Islet precursor cell (in vitro differentiated cells): ENCODE measurements around the gene SLC25A44.

ENCODE experiments used
- DNase-seq: peaks from one replicate; pipeline ENCODE4 v3.0.0-alpha.2; 2018

Gene SLC25A44, protein sequence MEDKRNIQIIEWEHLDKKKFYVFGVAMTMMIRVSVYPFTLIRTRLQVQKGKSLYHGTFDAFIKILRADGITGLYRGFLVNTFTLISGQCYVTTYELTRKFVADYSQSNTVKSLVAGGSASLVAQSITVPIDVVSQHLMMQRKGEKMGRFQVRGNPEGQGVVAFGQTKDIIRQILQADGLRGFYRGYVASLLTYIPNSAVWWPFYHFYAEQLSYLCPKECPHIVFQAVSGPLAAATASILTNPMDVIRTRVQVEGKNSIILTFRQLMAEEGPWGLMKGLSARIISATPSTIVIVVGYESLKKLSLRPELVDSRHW

DNA sequence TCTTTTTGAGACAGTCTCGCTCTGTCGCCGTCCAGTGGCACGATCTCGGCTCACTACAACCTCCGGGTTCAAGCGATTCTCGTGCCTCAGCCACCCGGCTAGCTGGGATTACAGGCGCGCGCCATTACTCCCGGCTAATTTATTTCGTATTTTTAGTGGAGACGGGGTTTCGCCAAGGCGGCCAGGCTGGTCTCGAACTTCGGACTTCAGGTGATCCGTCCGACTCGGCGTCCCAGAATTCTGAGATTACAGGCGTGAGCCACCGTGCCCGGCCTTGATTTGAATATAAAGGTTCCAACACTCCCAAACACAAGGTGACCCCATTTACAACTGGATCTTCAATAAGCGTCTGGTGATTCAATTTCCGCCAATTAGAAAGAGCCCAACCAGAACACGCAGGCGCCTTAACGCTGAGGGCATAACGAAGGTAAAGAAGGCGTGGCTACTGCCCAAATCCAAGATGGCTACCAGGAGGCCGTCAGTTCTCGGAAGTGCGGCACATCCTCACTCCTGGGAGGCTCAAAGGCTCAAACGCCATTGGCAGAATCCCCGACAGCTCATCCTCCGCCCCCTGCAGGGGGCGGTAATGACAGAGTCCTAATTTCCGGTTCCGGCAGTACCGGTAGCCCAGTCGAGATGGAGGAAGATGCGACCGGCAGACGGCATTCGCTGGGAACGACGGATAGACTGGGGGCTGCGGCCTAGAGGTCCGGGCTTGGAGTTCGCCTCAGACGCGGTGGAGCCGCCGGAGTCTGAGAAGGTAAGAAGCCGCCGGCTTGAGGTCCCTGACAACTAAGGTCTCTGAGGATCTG is at the start of gene SLC25A44:
Gene SLC25A44 (plus strand): TSS at position 617 of the 812 bp plus-strand sequence. CDS start 5,744 bp downstream, outside the sequence.
- peak; percentile 99 for DNase-seq

DNA sequence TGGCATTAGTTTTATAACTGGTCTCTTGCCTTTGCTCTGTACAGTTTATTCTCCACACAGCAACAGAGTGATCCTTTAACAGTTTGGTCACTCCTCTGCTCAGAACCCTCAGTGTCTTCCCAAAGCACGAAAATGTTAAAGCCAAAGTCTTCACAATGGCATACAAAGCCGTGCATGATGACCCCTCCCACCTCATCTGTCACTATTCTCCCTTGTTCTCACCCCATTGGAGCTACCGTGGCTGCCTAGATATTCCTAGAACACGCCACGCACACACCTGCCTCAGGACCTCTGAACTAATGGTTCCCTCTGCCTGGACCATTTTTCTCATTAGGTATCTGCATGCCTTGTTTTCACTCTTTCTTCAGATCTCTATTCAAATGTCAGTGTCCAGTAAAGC is 49.2 kb upstream of the SLC25A44 start:
- DNase-seq: no peak

DNA sequence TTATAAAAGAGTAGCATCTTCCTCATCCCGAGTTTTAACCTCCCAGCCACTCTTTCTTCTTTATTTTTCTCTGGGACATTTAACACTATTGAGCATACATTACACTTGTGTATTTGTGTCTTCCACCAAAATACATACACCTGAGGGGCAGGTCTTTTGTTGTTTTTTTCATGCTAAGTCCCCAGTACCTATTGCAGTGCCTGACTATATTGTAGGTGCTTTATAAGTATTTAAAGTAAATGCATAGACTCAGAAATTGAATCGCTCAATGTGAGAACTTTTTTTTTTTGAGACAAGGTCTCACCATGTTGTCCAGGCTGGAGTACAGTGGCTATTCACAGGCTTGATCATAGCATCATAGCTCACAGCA is 48.3 kb upstream of the SLC25A44 start:
- DNase-seq: no peak

DNA sequence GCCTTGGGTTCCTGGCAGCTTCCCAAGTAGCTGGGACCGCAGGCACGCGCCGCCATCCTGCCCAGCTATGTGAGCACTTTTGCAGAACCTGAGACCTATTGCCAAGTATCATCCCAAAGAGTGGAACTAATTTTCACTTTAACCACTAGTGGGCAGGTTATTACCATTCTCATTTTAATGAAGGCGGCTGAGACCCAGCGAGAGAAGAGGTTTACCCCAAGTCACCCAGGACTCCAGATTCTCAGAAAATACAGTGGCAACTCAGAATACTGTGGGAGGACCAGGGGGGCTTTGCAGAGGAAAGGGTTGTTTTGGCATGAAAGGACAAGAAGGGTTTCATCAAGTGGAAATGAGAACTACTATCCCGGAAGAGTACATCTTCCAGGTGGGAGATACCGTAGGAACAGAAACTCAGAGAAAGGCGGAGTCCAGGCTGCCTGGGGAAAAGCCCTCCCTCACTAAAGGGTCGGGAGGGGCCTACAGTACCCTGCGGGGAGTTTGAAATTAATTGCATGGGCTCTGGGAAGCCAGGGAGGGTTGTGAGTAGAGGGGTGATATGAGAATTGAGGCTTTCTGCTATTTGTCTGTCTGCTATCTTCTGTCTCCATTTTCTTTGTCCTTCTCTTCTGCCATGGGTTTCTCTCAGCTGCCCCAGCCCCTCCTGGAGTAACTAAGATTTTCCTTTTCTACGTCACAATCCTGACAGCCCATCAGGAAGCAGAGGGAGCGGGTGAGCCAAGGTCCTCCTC is 47.7 kb upstream of the SLC25A44 start:
- peak; percentile 74 for DNase-seq

DNA sequence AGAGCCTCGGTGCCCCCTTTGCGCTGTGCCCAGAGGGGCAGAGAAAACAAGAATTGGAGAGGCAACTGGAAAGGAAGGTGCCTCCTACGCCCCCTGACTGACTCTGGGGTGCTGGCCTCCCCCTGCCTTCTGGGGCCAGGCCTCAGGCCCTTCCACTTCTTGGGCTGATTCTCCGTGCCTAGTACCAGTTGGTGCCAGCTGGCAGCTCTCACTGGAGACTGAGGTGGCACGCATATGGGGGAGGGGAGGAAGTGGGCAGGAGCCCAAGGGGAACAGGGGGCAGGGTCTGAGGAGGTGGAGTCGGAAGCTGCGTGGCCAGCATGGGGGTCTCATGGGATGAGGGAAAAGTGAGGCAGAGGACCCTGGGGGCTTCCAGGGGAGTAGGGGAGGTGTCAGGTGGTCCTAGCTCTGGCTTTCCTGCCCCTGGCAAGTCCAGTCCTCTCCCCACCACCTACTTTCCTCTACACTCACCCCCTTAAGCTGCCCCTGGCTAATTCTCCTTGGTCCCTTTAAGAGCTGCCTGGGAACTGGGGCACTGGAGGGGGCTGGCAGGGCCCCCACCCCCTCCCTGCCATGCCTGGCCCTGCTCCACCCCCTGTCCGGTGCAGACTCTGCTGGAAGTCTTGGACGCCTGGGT is 47.0 kb upstream of the SLC25A44 start:
- DNase-seq: peak; percentile 35

DNA sequence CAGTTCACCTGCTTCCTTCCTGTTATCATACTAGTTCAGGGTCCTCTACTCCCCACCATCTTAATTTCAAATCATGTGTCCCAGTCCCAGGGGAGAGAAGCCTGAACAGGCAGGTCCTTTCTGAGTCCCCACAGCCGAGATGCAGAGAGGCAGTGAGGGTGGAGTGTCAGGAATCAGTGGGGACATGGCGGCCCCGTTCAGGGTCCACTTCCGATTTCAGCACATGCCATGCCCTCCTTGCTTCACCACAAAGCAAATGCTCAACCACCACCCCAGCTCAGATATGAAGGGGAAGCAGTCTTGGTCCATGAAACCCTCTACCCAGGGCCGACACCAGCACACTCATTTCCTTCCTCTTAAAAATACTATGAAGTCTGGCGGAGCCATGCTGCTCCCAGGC is 45.7 kb upstream of the SLC25A44 start:
- DNase-seq: peak; percentile 32

DNA sequence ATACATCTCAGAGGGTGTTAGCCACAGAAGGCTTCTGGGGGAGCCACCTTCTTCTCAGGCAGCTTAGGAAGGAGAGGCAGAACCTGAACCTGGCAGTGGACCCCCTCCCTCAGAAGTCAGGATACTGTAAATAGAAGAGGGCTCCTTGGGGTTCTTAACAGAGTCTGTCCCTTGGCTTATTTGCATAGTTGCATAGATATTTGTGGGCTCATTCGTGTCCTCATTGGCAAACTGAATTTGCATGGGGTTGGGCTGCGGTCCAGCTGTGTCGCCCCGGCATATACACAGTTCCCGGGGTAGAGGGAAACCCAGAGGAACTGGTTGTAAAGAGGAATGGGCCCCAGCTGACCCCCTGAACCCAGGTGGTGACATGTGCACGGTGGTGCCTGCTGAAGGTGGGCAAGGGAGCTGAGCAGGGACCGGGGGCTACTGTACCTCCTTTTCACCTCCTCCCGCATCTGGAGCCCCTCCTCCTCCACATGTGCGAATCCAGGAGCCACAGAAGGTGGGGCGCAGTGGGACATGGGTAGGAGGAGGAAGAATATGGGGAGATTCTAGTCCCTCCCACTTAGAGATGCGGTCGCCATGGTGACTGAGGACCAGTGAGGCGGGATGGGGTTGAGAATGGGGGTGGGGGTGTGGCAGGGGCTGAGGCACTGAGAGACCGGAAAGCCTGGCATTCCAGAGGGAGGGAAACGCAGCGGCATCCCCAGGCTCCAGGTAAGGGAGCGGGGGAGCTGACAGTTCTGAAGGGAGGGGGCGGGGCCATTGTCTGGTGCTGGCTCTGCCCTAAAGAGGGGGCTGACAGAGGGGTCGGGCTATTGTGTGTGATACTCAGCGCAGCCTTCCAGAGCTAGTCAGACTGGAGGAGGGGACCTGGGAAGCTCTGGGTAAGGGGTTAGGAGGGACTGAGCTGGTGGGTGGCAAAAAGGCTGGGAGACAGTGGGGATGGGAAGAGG is 44.3 kb upstream of the SLC25A44 start:
- DNase-seq: peak; percentile 73

DNA sequence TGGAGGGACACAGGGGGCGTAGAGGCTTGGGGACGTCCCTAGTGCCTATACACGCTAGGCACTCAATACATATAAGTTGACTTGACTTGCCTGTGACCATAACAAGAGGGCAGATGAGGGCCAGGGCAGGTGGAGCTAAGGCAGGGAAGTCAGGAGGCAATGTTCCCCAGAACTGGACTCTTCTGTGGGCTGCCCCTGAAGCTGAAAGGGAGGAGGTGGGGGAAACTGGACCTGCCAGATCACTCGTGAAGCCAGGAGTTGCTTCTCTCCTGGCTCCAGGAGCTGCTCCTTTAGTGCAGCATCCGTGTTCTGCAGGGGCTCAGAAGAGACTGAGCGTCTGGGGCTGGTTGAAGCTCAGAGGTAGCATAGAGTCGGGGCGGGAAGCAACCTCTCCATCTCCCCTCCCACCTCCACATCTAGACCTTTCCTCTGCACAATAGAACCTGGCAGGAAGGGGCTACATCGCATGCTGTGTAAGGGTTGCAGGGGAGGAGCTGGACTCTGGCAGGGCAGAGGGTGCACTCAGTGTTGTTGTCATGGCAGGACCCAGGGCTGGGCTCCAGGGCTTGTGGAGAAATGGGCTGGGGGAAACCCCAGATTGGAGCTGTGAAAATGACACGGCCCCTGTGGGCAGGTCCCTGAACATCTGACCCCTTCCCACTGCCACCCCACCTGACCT is 43.4 kb upstream of the SLC25A44 start:
- peak; percentile 55 for DNase-seq

DNA sequence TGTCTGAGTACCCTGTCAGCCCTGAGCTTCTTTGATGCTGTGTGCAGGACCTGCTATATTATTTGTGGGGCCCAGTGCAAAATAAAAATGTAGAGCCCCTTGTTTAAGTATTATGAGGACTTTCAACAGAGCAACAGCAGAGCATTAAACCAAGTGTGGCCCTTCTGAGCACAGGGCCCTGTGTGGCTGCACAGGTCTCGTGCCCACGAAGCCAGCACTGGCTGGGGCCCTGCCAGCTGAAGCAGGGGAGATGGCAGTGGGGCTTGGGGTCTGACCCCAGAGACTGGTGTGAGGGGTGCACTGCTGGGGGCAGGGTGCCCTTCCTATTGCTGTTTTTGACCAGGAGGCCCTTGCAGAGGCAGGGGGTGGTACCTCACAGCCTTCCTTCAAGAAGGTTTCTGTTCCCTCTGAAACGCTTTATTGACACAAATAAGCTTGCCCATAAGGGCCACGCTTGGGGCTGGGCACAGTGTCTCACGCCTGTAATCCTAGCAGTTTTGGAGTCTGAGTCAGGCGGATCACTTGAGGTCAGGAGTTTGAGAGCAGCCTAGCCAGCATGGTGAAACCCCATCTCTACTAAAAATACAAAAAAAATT is 42.7 kb upstream of the SLC25A44 start:
- peak; percentile 40 for DNase-seq

DNA sequence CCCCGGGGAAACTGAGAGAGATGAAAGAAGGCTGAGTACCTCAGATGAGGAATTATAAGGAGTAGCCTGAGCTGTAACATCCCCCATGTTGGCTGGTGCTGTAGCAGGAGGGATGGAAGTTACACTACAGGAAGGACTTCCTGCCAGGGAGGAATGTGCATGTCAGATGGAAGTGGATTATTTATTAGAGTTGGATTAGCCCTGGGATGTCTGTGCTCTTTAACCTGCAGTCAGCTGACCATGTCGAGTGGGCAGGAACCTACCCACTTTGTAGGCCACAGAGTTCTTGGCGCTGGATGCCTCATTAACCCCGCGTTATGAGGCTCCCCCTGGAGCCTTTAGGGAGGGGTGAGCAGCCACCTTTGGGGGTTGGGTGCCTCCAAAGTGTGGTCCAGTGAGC is 41.3 kb upstream of the SLC25A44 start:
- DNase-seq: no peak

DNA sequence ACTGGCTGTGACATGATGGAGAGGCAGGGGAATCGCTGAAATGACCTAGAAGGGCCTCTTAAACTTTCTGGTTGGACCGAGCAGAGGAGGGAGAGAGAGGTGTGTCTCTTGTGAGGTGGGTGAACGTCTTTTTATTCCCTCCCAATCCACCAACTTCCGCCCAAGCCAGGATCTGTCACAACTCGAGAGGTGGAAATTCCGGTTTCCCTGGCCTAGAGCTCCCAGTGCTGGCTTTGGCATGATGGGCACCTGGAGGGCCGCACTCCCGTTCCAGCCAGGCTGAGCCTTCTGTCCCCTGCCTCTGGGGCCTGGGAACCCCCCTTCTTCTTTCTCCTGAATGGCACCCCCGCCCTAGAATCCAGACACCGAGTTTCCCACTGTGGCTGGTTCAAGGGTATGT is 40.5 kb upstream of the SLC25A44 start, which contains the start of gene SEMA4A:
Gene SEMA4A (plus strand): TSS at position 224 of the 400 bp plus-strand sequence. CDS start 994 bp downstream, outside the sequence.
- DNase-seq: peak; percentile 58

DNA sequence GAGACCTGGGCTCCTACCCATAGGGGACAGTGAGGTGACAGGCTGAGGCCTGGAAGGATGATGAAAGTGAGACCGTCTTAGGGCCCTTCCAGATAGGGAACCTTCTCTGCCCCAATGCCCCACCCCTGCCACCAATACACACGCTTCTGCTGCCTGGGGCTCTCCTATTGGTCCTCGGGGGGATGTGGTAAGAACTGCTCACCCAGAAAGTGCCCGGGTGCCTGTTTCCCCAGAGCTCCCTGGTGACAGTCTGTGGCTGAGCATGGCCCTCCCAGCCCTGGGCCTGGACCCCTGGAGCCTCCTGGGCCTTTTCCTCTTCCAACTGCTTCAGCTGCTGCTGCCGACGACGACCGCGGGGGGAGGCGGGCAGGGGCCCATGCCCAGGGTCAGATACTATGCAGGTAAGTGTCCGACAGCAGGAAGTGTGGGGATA is 39.6 kb upstream of the SLC25A44 start:
- DNase-seq: peak; percentile 52

DNA sequence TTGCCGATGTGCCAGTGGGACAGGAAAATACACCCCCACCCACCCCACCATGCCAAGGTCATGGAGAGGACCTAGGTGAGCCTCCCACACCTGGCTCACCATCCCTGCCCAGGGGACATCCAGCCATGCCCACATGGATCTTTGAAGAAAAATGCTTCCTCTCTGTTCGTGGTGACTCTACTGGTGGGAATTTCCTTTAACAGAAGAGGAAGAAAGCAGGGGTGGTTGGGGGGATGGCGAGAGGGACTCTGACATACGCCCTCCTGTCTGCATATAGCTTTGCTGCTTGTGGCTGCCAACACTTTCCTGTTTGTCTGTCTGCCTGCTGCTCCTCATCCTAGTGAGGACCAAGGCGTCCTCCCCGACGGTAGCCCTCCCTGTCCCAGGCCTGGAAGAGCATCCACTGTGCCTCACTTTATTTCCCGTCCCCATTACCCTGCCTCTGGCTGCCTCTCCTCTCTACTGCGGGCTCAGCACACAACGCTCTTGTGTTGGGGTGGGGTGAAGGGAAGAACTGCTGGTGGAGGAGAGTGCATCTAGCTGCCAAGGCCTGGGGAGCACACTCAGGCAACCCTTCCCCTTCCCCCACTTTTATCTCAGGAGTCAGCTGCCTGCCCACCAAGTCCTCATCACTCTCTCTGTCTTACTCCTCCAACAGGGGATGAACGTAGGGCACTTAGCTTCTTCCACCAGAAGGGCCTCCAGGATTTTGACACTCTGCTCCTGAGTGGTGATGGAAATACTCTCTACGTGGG is 38.0 kb upstream of the SLC25A44 start:
- peak; percentile 43 for DNase-seq

DNA sequence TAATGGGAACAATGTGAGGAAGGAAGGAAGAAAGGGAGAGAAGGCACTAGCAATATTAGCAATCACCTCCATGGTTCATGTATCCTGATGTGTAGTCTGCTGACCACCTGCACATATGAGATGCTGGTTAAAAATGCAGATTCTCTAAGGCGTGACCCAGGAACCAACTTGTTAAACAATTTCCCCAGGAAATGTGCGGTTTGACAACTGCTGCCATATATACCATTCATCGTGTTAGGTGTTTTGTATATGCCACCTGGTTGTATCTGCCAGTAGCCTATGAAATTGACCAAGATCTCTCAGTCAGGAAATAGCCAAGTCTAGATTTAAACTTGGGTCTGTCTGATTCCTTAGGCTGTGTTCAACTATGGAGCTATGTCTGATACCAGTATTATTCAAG is 36.4 kb upstream of the SLC25A44 start:
- DNase-seq: no peak

DNA sequence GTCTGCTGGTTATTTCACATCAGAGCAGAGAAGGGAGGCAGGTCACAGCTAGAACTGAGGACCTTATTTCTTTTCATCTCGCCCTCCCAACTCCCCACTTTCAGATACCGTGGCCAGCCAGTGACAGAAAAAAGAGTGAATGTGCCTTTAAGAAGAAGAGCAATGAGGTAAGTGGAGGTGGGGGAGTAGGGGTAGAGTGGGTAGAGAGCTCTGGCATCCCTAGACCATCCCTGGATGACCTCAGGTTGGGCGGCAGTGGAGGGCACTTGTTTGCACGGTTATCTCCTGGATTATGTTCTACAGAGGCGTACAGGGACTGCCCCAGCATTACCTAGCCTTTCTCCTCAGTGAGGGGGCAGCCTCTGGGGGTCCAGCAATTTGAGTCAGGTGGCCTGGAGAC is 35.9 kb upstream of the SLC25A44 start:
- DNase-seq: no peak

DNA sequence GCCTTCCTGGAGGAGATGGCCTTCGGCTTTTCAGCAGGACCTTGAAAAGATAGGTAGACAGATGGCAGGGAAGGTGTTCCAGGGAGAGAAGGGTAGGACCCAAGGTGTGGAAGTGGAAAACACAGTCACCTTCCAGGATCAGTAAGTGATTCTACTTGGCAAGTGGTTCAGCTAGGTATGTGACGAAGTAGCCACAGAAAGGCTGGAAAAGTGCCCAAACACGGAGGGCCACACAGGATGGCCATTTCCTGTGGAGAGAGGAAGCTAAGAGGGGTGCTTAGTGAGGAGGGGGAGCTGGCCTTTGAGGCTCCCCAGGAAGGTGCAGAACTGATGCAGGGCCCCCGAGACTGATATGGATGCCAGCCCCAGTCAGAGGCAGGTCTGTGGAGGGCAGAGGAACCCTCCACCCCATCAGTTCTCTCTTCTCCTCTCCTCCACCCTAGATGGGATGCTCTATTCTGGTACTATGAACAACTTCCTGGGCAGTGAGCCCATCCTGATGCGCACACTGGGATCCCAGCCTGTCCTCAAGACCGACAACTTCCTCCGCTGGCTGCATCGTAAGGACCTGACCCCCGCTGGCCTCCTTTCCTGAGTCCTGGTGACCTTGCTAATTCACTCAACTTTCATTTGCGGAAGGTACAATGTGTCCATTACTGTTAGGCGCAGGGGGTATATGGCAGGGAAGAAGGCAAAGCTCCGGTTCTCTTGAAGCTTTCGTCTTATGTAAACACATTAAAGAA is 33.7 kb upstream of the SLC25A44 start:
- DNase-seq: peak; percentile 37

DNA sequence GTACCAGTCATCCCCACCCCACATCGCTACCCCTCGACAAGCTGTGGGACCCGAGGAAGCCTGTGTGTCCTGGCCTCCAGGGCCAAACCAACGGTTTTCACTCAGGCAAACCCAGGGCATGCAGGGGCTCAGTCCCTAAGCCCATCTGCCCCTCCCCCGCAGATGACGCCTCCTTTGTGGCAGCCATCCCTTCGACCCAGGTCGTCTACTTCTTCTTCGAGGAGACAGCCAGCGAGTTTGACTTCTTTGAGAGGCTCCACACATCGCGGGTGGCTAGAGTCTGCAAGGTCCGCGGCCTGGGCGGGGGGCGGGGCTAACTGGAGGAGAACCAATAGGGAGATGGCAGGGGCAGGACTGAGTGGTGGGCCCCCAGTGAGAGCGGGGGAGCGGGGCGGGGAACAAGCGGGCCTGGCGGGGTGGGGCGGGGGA is 33.1 kb upstream of the SLC25A44 start:
- peak; percentile 90 for DNase-seq

DNA sequence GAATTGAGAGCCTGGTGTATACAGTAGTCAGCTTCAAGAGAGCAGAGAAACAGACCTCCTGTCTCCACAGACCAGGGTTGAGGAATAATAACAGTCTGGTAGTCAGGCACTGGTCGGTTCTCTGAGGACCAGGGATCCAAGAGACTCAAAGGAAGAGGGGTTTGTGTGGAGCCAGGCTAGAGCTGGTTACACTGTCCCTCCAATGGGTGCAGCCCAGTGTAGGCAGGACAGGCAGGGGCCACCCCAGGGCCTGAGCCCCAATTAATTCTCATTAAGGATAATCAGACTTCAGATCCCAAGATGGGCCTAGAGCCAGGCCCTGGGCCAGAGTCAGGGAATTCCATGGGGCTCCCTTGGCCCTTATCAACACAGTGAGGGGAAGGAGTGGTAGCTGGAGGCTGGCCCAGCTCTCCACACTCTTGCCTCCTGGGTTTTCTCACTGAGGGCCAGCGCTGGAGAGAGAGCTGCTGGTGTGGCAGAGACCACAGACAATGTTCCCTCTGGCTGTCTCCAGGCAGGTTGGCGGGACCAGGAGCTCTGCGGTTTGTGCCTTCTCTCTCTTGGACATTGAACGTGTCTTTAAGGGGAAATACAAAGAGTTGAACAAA is 31.4 kb upstream of the SLC25A44 start:
- peak; percentile 44 for DNase-seq

DNA sequence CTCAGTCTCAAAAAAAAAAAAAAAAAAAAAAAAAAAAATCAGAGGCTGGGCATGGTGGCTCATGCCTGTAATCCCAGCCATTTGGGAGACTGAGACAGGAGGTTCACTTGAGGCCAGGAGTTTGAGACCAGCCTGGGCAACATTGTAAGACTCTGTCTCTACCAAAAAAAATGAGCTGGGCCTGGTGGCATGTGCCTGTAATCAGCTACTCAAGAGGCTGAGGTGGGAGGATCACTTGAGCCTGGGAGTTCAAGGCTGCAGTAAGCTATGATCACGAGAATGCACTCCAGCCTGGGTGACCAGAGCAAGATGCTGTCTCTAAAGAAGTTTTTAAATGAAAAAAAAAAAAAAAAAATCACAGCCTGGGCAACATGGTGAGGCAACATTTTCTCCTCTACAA is 30.2 kb upstream of the SLC25A44 start:
- no peak for DNase-seq
